ENCODE results near the gene PFAS. TPM values are rescaled to one million over a fixed set of nuclear protein-coding genes. Genes with fewer than 3 reads are reported as not detected.
"Not testable (repeated sequence)": the region's sequence is repeated elsewhere in the genome, so short reads cannot be mapped to it uniquely, and the experiment has no call there.

The PFAS gene, protein sequence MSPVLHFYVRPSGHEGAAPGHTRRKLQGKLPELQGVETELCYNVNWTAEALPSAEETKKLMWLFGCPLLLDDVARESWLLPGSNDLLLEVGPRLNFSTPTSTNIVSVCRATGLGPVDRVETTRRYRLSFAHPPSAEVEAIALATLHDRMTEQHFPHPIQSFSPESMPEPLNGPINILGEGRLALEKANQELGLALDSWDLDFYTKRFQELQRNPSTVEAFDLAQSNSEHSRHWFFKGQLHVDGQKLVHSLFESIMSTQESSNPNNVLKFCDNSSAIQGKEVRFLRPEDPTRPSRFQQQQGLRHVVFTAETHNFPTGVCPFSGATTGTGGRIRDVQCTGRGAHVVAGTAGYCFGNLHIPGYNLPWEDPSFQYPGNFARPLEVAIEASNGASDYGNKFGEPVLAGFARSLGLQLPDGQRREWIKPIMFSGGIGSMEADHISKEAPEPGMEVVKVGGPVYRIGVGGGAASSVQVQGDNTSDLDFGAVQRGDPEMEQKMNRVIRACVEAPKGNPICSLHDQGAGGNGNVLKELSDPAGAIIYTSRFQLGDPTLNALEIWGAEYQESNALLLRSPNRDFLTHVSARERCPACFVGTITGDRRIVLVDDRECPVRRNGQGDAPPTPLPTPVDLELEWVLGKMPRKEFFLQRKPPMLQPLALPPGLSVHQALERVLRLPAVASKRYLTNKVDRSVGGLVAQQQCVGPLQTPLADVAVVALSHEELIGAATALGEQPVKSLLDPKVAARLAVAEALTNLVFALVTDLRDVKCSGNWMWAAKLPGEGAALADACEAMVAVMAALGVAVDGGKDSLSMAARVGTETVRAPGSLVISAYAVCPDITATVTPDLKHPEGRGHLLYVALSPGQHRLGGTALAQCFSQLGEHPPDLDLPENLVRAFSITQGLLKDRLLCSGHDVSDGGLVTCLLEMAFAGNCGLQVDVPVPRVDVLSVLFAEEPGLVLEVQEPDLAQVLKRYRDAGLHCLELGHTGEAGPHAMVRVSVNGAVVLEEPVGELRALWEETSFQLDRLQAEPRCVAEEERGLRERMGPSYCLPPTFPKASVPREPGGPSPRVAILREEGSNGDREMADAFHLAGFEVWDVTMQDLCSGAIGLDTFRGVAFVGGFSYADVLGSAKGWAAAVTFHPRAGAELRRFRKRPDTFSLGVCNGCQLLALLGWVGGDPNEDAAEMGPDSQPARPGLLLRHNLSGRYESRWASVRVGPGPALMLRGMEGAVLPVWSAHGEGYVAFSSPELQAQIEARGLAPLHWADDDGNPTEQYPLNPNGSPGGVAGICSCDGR (N-terminal part only)
- 10 to 100 TPM; 17.0 to 23.9 TPM for total RNA-seq
- long read RNA-seq, partial matches to known transcripts, result 11 of 12 reads
- long read RNA-seq, other reads (novel, unspliced or antisense), result 1 of 12 reads

DNA sequence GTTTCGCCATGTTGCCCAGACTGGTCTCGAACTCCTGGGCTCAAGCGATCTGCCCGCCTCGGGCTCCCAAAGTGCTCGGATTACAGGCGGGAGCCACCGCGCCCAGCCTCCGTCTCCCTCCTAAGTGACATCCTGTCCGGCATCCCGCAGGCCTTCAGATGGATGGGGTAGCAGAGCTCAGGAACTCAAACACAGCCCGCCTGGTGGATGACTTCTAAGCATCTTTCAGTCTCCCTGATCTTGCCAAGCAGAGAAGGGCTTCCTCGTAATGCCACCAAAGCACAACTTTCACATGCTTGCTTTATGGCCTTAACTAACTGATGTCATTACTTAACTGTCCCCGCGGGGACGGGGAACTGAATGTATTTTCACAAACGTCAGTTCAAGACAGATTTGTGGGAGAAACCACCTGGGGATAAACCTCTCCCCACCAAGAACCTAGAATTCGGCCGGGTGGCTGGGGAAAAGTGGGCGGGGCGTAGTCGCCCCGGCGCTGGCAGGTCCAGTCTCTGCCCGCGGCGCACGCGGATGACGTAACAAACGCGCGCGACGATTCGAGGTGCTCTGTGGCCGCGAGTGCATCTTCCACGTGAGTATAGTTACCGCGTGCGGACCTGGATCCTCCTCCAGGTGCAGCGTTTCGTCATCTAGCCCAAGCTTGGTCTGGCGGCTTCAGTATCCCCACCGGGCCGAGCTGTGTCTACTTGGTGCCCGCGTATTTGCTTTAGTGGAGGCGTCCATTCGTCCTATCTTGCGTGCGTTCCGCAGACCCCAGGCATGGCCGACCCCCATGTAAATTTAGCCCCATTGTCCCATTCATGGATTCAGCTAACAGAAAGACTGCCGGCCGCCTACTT, at the start of gene PFAS:
Gene PFAS, plus strand, starts transcription at position 539 of the 857 bp plus-strand sequence. CDS start 4,649 bp downstream, outside the sequence.
- DNase-seq (peak; percentile 96 to 98), ATAC-seq (peak; percentile 70)
- intact Hi-C loops (cut with DNase I, micrococcal nuclease), result loop anchor here in 1 of 2 donors (10.0 kb wide), 1 partner anchor 46 kb away; the partner anchor contains the start of gene SLC25A35

DNA sequence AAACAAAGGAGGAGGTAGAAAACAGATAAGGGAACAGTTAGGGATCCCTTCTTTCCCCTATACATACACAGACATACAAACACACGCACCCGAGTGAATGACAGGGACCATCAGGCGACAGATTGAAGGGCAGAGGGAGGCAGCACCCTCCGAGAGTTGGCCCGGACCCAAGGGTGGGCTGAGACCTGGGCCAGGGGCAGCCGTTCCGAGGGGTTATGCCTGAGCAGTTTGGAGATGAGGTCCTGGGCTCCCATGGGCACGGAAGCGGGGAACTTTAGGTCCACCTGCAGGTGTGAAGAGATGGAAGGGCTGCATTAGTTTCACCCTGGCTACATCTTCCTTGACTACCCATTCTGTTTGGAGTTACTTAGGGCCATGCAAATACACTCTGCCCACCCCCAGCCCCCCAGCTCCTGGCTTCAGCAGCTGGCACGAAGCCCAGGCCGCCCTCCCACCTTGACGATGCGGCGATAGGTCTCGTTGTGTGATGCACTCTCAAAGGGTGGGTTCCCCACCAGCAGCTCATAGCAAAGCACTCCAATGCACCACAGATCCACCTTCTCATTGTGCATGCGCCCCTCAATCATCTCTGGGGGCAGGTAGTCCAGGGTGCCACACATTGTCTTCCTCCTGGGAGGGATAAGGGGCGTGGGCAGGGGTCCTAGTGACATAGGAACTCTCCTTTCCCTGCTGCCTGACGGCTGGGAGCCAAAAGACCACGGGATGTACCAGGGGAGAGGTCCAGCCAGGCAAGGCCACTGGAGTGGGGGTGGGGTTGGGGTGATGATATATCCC, 44.1 kb upstream of the PFAS start:
- no peak for ATAC-seq
- no peak for DNase-seq
- intact Hi-C loops (cut with DNase I, micrococcal nuclease), result no loop called here

DNA sequence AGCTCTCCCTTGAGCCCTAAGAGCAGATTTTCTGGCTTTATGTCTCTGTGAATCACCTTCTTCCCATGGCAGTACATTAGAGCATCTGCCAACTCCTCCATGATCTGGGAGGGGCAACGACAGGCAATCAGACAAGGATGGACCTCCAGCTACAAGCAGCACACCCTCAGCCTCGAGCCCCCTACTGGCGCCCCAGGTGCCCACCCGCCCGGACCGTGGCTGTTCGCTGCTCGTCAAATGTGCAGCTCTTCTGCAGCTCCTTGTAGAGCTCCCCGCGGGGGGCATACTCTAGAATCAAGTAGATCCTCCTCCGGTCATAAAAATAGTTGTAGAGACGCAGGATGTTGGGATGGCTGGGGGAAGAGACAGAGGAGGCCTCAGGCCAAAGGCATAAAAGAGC, 42.6 kb upstream of the PFAS start:
- intact Hi-C loops (cut with DNase I, micrococcal nuclease), result no loop called here
- DNase-seq (no peak), ATAC-seq (no peak)

DNA sequence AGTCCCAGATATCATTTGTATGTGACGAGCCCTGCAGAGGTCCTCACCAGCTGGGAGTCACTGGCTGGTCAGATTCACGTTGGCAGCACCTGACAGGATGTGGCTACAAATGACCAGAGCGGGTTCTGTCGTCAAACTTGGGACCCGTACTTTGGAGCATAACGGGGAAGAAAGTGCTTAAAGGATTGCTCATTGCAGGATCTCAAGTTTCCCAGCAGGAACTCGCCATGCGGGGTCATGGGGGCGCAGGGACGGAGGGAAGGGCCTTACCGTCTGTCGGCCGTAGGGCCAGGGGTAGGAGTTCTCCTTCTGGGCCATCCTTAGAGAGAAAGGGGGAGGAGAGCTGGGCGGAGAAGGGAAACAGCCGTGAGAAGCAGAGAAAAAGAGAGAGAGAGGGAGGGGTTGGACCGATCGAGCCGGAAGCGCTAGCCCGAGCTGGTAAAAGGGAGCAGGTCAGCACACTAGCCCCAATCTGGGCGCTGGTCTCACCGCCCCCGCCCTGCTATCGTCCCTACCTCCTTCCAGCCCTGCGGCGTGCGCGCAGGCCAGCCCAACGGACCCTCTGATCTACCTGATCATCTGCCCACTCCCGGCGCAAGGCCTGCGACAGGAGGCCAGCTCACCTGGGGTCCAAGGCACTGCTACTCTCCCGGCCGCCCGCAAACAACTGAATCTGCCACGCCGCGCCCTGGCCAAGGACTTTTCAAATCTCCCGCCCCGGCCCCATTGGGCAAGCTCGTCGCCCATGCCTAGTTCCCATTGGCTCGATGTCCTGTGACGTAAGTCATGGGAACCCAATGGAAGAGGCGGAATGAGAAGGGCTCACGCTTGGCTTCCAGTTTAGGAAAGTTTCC, 39.0 kb upstream of the PFAS start, which contains the start of gene AURKB:
Gene AURKB, minus strand, starts transcription at position 669 of the 854 bp plus-strand sequence. Its CDS starts 351 bp downstream, at position 318.
- peak; percentile 96 to 98 for DNase-seq
- ATAC-seq, result peak; percentile 99
- intact Hi-C loops (cut with DNase I, micrococcal nuclease), result no loop called here

DNA sequence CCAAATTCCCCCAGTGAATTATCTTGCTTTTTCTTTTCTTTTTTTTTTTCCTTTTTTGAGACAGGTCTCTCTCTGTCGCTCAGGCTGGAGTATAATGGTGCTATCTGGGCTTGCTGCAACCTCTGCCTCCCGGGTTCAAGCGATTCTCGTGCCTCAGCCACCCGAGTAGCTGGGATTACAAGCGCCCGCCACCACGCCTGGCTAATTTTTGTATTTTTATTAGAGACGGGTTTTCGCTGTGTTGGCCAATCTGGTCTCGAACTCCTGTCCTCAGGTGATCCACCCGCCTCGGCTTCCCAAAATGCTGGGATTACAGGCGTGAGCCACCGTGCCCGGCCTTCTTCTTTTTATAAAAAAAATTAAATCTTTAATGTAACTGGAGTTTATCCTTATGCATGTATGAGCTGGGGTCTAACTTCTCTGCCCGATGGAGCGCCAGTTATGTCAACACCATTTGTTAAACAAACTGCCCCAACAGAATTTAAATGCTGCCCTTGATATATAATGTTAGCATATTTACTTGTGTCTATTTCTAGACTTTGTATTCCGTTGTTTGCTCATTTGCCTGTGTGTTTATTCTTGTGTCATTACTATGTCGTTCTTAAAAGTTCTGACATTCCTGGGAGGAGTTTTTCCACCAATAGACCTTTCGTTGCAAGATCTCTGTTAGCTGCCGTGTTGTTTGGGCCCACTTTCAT, 38.2 kb upstream of the PFAS start:
- intact Hi-C loops (cut with DNase I, micrococcal nuclease), result no loop called here
- DNase-seq, result no peak
- ATAC-seq, result peak; percentile 32

DNA sequence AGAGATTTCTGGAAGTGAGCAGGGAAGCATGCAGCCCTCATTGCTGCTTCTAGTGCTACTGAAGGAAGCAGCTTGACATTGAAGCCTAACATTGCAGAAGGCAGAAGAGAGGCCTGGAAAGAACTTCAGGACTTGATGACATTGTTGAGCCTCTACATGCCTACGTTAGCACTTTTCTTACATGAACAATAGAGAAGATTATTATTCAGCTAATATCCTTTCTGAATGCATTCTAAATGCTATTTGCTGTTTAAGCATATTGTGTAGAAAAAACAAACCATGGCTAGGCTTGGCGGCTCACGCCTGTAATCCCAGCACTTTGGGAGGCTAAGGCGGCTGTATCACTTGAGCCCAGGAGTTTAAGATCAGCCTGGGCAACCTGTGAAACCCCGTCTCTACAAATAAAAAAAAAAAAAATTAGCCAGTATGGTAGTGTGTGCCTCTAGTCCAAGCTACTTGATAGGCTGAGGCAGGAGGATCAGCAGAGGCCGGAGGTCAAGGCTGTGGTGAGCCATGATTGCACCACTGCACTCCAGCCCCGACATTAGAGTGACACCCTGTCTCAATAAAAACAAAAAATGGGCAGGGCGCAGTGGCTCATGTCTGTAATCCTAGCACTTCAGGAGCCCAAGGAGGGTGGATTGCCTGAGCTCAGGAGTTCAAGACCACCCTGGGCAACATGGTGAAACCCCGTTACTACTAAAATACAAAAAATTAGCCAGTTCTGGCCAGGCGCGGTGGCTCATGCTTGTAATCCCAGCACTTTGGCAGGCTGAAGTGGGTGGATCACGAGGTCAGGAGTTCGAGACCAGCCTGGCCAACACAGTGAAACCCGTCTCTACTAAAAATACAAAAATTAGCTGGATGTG, 36.5 kb upstream of the PFAS start:
- DNase-seq (no peak), ATAC-seq (no peak)
- intact Hi-C loops (cut with DNase I, micrococcal nuclease), result no loop called here

DNA sequence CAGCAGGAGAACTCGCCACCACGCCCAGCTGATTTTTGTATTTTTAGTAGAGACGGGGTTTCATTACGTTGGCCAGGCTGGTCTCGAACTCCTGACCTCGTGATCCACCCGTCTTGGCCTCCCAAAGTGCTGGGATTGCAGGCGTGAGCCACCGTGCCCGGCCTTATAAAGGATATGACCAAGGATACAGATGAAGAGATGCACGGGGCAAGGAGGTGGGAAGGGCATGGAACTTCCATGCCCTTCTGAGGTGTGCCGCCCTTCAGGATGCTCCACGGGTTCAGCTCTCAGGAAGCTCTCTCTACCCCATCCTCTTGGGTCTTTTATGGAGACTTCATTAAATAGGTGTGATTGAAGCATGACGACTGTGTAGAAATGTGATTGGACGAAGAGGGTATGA, 35.1 kb upstream of the PFAS start:
- DNase-seq; intact Hi-C loops (cut with DNase I, micrococcal nuclease); ATAC-seq: not testable (repeated sequence)

DNA sequence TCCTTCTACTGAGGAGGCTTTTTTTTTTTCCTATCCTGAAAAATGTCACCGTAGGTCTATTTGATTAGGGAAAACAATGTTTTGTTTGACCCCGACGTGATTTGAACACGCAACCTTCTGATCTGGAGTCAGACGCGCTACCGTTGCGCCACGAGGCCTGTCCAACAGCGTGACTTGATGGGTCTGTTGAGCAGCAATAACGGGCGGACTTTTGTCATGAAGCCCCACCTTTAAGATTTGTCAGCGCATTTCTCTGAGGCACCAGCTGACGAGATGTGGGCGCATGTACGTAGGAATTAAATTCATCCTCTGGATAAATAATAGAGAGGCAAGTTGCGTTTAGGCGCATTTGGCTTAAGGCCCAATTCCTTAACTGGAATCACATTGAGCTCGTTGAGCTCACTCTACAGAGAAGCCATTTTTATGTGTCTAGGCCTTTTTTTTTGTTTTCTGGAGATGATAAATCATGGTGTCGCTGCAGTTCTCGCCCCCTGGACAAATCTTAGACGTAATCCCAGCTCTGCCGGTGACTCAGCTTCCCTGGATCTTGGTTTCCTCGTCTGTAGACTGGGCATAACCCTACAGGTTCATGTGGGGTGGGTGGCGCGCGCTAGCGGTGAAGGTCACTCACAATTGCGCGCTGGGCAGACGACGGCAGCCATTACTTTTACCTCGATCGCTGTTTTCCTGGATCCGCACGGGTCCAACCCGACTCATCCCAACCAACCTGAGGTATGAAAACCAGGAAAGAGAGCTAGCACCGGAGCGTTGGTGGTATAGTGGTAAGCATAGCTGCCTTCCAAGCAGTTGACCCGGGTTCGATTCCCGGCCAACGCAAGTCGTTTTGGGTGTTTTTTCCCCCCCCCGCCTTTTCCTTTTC, 28.1 kb upstream of the PFAS start:
- DNase-seq (peak; percentile 86 to 90), ATAC-seq (peak; percentile 59)
- intact Hi-C loops (cut with DNase I, micrococcal nuclease), result loop anchor here in 1 of 2 donors (1.0 kb wide), 1 partner anchor 35 kb away; no protein-coding TSS in a partner anchor

DNA sequence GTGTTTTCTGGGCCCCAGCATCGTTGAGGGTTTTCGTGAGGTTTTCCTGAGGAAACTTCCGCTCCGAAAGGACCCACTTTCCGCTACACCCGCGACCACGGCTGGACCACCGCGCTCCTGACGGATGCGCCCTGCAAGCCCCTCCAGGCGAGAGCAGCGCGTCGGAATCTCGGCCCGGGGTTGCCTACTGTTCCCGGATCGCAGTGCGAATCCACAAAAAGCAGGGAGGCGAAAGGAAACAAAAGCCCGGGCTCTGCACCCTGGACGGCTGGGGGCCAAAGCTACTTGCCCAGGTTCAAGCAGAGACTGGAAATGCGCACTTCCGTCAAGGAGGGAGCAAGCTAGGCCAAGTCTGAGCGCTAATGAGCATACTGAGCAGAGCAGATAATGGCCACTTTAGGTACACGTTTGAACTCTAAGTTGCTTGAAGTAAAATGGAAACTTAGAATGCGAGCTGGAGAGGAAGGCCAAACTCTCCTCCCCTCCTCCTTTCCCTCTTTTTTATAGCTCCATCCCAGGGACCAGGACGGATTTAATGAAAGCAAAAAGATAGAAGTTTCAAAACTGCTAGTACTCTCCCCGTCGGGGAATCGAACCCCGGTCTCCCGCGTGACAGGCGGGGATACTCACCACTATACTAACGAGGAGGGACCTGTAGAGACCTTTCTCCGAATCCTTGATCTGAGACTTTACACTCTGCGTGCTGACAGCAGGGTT, 27.3 kb upstream of the PFAS start:
- intact Hi-C loops (cut with DNase I, micrococcal nuclease), result loop anchor here in 1 of 2 donors (1.0 kb wide), 1 partner anchor 36 kb away; no protein-coding TSS in a partner anchor
- ATAC-seq (peak; percentile 52), DNase-seq (peak; percentile 78 to 87)

DNA sequence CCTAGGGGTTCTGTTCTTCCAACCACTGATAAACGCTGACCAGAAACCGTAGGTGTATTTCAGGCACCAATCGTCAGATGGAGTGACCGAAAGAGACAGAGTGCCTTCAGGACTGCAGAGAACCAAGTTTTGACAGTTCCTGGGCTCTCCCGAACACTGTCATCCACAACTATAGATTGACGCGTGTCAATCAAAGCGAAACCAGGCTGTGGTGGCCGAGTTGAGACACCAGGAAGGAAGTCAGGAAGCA, 26.8 kb upstream of the PFAS start:
- DNase-seq, result no peak
- intact Hi-C loops (cut with DNase I, micrococcal nuclease), result no loop called here
- no peak for ATAC-seq

DNA sequence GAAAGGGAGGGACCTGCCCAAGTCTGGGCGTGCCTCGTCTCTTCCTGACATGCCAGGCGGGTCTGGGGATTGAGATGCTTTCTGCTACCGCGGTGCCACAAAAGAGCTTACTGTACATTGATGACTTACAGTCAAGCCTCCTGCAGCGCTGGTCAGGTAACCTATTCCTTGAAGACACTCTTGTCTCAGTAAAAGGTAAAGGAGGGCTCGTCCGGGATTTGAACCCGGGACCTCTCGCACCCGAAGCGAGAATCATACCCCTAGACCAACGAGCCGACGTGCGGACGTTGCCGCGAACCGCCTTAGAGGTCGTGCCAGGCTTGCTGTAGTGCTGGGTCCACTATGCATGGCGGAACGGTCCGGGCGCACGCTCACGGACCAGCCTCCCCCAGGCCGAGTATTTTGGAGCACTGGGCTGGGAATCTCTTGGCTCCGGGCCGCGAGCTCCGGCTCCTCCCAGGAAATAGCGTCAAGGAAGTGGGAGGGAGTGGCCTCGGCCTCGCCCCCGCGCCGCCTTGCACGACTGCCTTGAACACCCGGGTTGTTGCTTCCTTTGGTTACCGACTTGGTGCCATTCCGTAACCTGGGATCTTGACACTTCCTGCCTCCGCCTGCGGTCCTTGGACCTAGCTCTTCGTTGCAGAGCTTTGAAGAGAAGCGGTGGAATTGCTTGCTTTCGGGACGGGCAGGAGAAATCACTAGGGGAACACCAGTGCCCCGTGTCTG, 26.3 kb upstream of the PFAS start:
- intact Hi-C loops (cut with DNase I, micrococcal nuclease), result no loop called here
- peak; percentile 66 for ATAC-seq
- peak; percentile 94 to 95 for DNase-seq

DNA sequence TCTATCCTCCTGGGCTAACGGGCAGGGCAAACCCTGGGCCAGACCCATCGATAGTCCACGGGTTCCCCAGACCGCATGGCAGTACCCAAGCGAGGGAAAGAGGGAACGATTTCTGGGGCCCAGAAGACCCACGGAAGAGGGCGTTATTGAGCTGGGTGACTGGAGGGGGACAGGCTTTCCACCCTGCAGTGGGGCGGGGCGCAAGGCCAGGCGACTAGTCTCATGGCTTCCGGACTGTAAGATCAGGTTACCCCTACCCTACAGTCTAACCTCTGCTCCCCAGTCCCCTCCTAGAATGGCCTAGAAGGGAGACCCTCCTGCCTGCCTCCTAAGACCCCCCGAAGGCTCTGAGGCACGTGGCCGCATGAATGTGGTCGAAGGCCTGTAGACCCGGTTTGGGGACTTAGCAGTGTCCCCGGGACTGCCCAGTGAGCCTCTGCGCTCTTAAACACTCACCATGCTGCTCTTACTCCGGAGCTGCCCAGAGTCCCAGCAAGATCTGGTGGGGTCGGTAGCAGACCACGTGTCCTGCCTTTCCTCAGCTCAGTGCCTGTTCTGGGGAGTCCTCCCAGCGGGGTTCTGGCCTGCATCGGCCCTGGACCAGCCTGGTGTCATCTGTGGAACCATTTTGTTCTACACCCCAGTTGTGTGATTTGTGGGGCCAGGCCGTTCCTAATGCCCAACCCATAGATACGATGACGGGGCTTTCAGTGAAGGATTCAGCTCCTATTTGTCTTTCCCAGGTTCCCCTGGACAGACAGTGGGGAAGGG, 25.5 kb upstream of the PFAS start:
- intact Hi-C loops (cut with DNase I, micrococcal nuclease), result no loop called here
- DNase-seq, result peak; percentile 78 to 82
- ATAC-seq, result peak; percentile 18
